ENCODE results near the gene TEAD1. TPM values are rescaled to one million over a fixed set of nuclear protein-coding genes. Genes with fewer than 3 reads are reported as not detected.

TEAD1 gene
- total RNA-seq, 2 experiments from 2014 or later, result 0.12 to 0.15 TPM

GRCh38 chr11:12674571-12674935 lies 332 bp downstream of the TEAD1 start:
- no peaks in the 10 kb centered on the region for H3K36me3 Mint-ChIP-seq (ENCODE audit: low read depth)
- ChIA-PET CTCF (no interaction called here), POLR2A (no interaction called here)
- DNase-seq, result no peak
- peaks cover 60% of the 10 kb centered on the region for H3K27me3 Mint-ChIP-seq
- no peaks in the 10 kb centered on the region for H3K9me3 Mint-ChIP-seq
- peaks cover 10% of the 10 kb centered on the region for H3K4me1 Mint-ChIP-seq
- no peak overlapping the region for H3K27ac Mint-ChIP-seq
- H3K4me3 Mint-ChIP-seq, result no peak overlapping the region

DNA sequence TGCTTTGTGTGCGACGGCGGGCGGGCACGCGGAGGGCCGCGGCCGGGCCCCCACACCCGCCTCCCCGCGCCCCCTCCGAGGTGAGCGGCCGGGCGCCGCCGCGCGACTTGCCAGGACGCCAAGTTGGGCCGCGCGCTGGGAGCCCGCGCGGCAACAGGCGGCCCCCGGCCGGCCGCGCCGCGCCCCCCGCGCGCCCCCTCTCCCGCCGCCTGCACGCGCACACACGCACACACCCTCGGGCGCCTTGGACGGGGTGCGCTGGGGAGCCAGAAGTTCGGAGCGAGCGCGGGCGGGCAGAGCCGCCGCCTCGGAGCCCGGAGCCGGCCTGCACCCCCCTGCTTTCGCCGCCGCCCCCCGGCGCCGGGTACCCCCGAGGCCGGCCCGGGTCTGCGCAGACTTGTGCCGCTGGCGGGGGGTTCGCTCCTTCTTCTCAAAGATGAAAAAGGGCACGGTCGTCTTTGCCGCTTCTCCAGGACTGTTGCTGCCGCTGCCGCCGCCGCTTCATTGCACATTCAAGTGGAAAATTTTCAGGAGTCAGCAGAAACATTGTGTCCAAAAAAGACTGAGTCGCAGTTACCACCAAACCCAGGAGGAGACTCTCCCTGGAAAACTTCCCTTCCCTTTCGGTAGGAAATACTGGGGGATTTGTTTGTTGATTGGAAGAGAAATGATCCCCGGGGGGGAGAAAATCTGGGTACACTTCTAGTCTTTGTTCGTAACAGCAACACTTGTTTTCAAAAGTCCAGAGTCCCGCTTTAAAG lies 895 bp downstream of the TEAD1 start:
- Mint-ChIP-seq H3K4me1 (peaks cover 11% of the 10 kb centered on the region), H3K27ac (peak overlapping the region; percentile 19), H3K36me3 (ENCODE audit: low read depth) (no peaks in the 10 kb centered on the region), H3K27me3 (peaks cover 62% of the 10 kb centered on the region), H3K4me3 (peak overlapping the region; percentile 52), H3K9me3 (no peaks in the 10 kb centered on the region)
- ChIA-PET POLR2A (no interaction called here), CTCF (no interaction called here)
- DNase-seq, result no peak

GRCh38 chr11:12675951-12676711 lies 1.9 kb downstream of the TEAD1 start:
- POLR2A ChIA-PET, result no interaction called here
- CTCF ChIA-PET, result no interaction called here
- no peaks in the 10 kb centered on the region for H3K9me3 Mint-ChIP-seq

GRCh38 chr11:12677131-12677530 lies 2.9 kb downstream of the TEAD1 start:
- H3K27me3 Mint-ChIP-seq, result peaks cover 74% of the 10 kb centered on the region
- DNase-seq, result no peak
- H3K4me3 Mint-ChIP-seq, result no peak overlapping the region
- H3K27ac Mint-ChIP-seq, result no peak overlapping the region
- peaks cover 22% of the 10 kb centered on the region for H3K4me1 Mint-ChIP-seq
- H3K9me3 Mint-ChIP-seq, result no peaks in the 10 kb centered on the region
- CTCF ChIA-PET, result interaction anchor here (0.6 kb wide), 1 partner anchor 624 kb away, joined by 3 read pairs; no protein-coding TSS in a partner anchor
- POLR2A ChIA-PET, result no interaction called here
- H3K36me3 Mint-ChIP-seq (ENCODE audit: low read depth), result no peaks in the 10 kb centered on the region

More at GRCh38 chr11:12675951-12676711, 1.9 kb downstream of the TEAD1 start:
- peaks cover 21% of the 10 kb centered on the region for H3K4me1 Mint-ChIP-seq
- no peaks in the 10 kb centered on the region for H3K36me3 Mint-ChIP-seq (ENCODE audit: low read depth)
- no peak for DNase-seq
- no peak overlapping the region for H3K4me3 Mint-ChIP-seq
- H3K27me3 Mint-ChIP-seq, result peaks cover 72% of the 10 kb centered on the region
- H3K27ac Mint-ChIP-seq, result no peak overlapping the region

DNA sequence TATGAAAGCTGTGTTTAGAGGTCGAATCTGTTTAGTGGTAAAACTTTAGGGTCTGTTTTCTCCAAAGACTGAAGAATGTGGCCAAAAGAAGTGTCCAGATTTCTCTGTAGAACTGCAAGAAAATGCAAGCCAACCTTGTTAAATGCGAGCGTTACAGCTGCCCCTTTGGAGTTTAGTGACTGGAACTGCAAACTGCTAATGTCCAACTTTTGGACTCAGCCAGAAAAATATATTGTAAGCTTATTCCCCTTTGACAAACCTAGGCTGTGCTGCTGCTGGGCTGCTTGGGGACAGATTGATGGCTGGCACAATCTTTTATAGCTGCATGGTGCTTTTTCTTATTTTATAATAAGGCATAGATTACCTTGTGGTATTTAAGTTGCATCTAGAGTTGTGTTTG lies 3.9 kb downstream of the TEAD1 start:
- Mint-ChIP-seq H3K27ac (no peak overlapping the region), H3K9me3 (no peaks in the 10 kb centered on the region), H3K4me3 (no peak overlapping the region), H3K4me1 (peaks cover 20% of the 10 kb centered on the region), H3K36me3 (ENCODE audit: low read depth) (no peaks in the 10 kb centered on the region), H3K27me3 (peaks cover 78% of the 10 kb centered on the region)
- CTCF ChIA-PET, result interaction anchor here (1.1 kb wide), 1 partner anchor 18 kb away, joined by 3 read pairs; no protein-coding TSS in a partner anchor
- POLR2A ChIA-PET, result no interaction called here
- DNase-seq, result no peak

DNA sequence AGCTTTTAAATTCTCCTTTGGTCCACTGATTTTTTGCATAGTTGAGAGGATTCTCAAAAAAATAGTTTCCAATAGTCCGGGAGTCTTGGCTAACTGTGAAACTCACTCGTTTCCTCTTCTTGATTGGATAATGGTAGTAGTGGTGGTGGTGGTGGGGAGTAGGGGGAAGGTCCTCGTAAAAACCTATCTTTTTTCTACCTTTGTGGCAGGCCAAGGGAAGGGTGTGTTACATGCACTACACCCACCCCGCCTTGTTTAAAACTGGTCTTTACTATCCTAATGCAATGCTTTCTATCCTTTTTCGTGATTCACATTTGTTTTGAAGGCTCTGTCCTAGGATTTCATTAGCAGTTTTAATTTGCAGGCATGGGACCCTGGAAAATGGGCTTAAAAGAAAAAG lies 4.8 kb downstream of the TEAD1 start:
- Mint-ChIP-seq H3K4me3 (no peak overlapping the region), H3K27me3 (peaks cover 81% of the 10 kb centered on the region), H3K4me1 (peaks cover 14% of the 10 kb centered on the region), H3K27ac (no peak overlapping the region), H3K9me3 (no peaks in the 10 kb centered on the region), H3K36me3 (ENCODE audit: low read depth) (no peaks in the 10 kb centered on the region)
- DNase-seq, result no peak
- ChIA-PET POLR2A (no interaction called here), CTCF (interaction anchor here (0.6 to 1.1 kb wide), 2 partner anchors 17 to 144 kb away, joined by 3 to 4 read pairs; no protein-coding TSS in a partner anchor)

DNA sequence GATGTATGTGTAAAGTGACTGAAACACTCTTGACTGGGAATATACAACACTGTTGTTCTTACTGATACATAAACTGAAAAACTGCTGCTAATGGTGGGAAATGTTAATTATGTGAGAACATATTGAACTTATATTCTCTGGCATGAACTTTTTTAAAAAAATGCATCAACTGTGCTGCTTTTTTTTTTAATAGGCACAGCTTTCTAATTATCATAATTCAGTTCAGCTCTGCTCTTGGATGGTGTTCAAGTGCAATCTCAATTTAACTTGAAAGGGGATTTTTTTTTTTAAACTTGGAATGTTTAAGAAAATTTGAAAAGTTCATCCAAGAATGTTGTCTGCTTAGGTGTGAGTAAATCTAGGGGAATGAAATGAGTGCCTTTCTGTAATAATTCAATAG lies 5.2 kb downstream of the TEAD1 start:
- ChIA-PET POLR2A (no interaction called here), CTCF (interaction anchor here (0.6 kb wide), 1 partner anchor 145 kb away, joined by 4 read pairs; no protein-coding TSS in a partner anchor)
- no peaks in the 10 kb centered on the region for H3K36me3 Mint-ChIP-seq (ENCODE audit: low read depth)
- DNase-seq, result no peak
- no peaks in the 10 kb centered on the region for H3K9me3 Mint-ChIP-seq
- H3K4me3 Mint-ChIP-seq, result no peak overlapping the region
- no peak overlapping the region for H3K27ac Mint-ChIP-seq
- H3K4me1 Mint-ChIP-seq, result peaks cover 14% of the 10 kb centered on the region
- H3K27me3 Mint-ChIP-seq, result peaks cover 85% of the 10 kb centered on the region

GRCh38 chr11:12680246-12680939 lies 6.2 kb downstream of the TEAD1 start:
- no peak overlapping the region for H3K27ac Mint-ChIP-seq
- ChIA-PET POLR2A (no interaction called here), CTCF (interaction anchor here (0.8 to 0.9 kb wide), 2 partner anchors 10 to 12 kb away, joined by 3 read pairs; no protein-coding TSS in a partner anchor)
- no peak overlapping the region for H3K4me3 Mint-ChIP-seq
- peaks cover 12% of the 10 kb centered on the region for H3K4me1 Mint-ChIP-seq
- H3K27me3 Mint-ChIP-seq, result peaks cover 90% of the 10 kb centered on the region
- no peaks in the 10 kb centered on the region for H3K36me3 Mint-ChIP-seq (ENCODE audit: low read depth)
- no peaks in the 10 kb centered on the region for H3K9me3 Mint-ChIP-seq
- peak; percentile 23 for DNase-seq

- ChIA-PET CTCF (interaction anchor here (0.8 to 0.9 kb wide), 2 partner anchors 10 to 11 kb away, joined by 3 read pairs; no protein-coding TSS in a partner anchor), POLR2A (no interaction called here)
- Mint-ChIP-seq H3K27me3 (peaks cover 90% of the 10 kb centered on the region), H3K4me1 (peaks cover 12% of the 10 kb centered on the region), H3K36me3 (ENCODE audit: low read depth) (no peaks in the 10 kb centered on the region), H3K4me3 (no peak overlapping the region), H3K9me3 (no peaks in the 10 kb centered on the region), H3K27ac (no peak overlapping the region)
- no peak for DNase-seq
These were observed 6.7 kb downstream of the TEAD1 start for GRCh38 chr11:12680940-12681258.

DNA sequence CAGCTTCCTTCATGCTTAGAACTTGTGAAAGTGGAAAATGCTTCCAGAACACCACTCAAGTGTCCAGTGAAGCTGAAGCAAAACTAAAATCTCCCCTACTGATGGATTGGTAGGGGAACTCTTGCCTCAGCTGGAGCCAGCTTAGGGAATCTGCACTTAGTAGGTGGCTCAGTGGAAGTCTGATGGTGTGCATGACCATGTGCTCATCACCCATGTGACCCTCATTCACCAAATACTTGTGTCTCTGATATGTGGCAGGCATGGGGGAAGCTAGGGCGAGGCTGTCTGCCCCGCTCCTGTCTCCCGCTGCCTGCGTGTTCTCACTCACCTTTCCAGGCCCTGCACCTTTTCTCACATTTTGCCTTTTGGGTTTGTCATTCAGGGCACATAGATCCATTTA lies 7.2 kb downstream of the TEAD1 start:
- Mint-ChIP-seq H3K4me1 (peaks cover 12% of the 10 kb centered on the region), H3K27ac (no peak overlapping the region), H3K36me3 (ENCODE audit: low read depth) (no peaks in the 10 kb centered on the region), H3K27me3 (peaks cover 87% of the 10 kb centered on the region), H3K4me3 (no peak overlapping the region), H3K9me3 (no peaks in the 10 kb centered on the region)
- ChIA-PET CTCF (interaction anchor here (0.5 to 0.9 kb wide), 2 partner anchors 11 to 160 kb away, joined by 3 read pairs; no protein-coding TSS in a partner anchor), POLR2A (no interaction called here)
- DNase-seq, result no peak

GRCh38 chr11:12682288-12682687 lies 8.1 kb downstream of the TEAD1 start:
- Mint-ChIP-seq H3K27ac (no peak overlapping the region), H3K36me3 (ENCODE audit: low read depth) (no peaks in the 10 kb centered on the region), H3K27me3 (peaks cover 86% of the 10 kb centered on the region), H3K4me1 (peaks cover 12% of the 10 kb centered on the region), H3K9me3 (no peaks in the 10 kb centered on the region), H3K4me3 (no peak overlapping the region)
- DNase-seq, result no peak
- ChIA-PET CTCF (no interaction called here), POLR2A (no interaction called here)

- no peak overlapping the region for H3K4me3 Mint-ChIP-seq
- CTCF ChIA-PET, result interaction anchor here (0.5 kb wide), 1 partner anchor 286 kb away, joined by 3 read pairs; no protein-coding TSS in a partner anchor
These were observed 8.7 kb downstream of the TEAD1 start for GRCh38 chr11:12682737-12683500.

More at GRCh38 chr11:12682737-12683500, 8.7 kb downstream of the TEAD1 start:
- DNase-seq, result no peak
- Mint-ChIP-seq H3K27me3 (peaks cover 86% of the 10 kb centered on the region), H3K36me3 (ENCODE audit: low read depth) (no peaks in the 10 kb centered on the region), H3K9me3 (no peaks in the 10 kb centered on the region), H3K27ac (no peak overlapping the region), H3K4me1 (peaks cover 12% of the 10 kb centered on the region)
- POLR2A ChIA-PET, result no interaction called here

Data from activated CD4-positive, alpha-beta T cell treated with anti-CD3 and anti-CD28 coated beads, Interleukin-2, amount 10 ng/mL, durations not matched to agents 7 days and 5 days (primary cell).